ENCODE measurements around the gene TMTC2.

Gene TMTC2

DNA sequence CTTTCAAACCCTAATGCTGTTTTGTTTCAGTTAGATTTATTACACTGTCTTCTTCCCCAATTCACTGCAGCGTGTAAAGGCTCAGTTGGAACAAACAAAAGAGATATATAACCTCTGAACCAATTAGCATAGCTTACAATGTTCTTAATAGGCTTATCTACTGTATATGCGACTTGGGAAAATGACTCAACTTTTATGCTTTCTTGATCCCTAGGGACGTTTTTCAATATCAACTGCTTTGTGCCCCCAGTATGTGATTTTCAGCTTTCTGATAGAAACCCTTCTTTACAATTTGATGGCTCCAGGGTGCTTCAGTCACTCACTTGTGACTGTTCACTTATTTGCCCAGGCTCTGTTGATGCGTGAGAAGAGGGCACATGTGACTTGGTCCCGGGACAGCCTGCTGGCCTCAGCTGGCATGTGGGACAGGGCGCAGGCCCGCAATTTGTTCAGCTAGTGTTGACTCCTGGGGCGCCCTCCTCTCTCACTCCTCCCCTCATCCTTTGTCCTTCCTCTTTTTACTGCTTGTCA is 107.1 kb downstream of the TMTC2 start:
- Histone ChIP-seq H3K27me3 (ENCODE audit: insufficient read depth, low read length) (no peaks in the 10 kb centered on the region), H3K4me2 (ENCODE audit: low read length) (no peak overlapping the region), H3K79me1 (ENCODE audit: low read length) (no peaks in the 10 kb centered on the region), H3K36me3 (ENCODE audit: control insufficient read depth in 1 of 2, insufficient read depth in 2 of 2, low read length in 2 of 2) (peaks cover 2 to 4% of the 10 kb centered on the region in 2 experiments), H4K12ac (ENCODE audit: low read depth, low read length) (no peak overlapping the region), H3K79me2 (ENCODE audit: control insufficient read depth, insufficient read depth, low read length, poor library complexity) (no peaks in the 10 kb centered on the region), H3K18ac (ENCODE audit: low read length) (no peak overlapping the region), H3K27ac (ENCODE audit: low read depth, low read length) (no peak overlapping the region), H3K9me3 (ENCODE audit: insufficient read depth, low read depth, low read length) (no peaks in the 10 kb centered on the region), H2BK12ac (ENCODE audit: low read length) (no peak overlapping the region), H3K9ac (ENCODE audit: low read length) (no peak overlapping the region), H2AFZ (ENCODE audit: insufficient read depth, low read length, poor library complexity) (no peak overlapping the region), H3K14ac (ENCODE audit: low read length) (no peak overlapping the region), H2BK120ac (ENCODE audit: insufficient read depth, low read length, poor library complexity) (no peak overlapping the region), H2AK5ac (ENCODE audit: low read length) (no peak overlapping the region), H4K8ac (ENCODE audit: low read depth, low read length) (no peak overlapping the region), H4K91ac (ENCODE audit: low read depth, low read length) (no peak overlapping the region), H3K23ac (ENCODE audit: low read length) (no peak overlapping the region), H3K4me3 (ENCODE audit: low read depth, low read length) (no peak overlapping the region), H3K4me1 (ENCODE audit: control insufficient read depth in 1 of 2, insufficient read depth in 2 of 2, low read length in 2 of 2) (no peaks in the 10 kb centered on the region), H3K4ac (ENCODE audit: low read depth, low read length) (no peak overlapping the region), H2BK5ac (ENCODE audit: low read depth, low read length, poor library complexity) (no peak overlapping the region)
- no CpG with 5 or more reads among the region's 8 CpGs for WGBS (ENCODE audit: extremely low coverage, insufficient coverage, insufficient read length)
- no peak for DNase-seq

DNA sequence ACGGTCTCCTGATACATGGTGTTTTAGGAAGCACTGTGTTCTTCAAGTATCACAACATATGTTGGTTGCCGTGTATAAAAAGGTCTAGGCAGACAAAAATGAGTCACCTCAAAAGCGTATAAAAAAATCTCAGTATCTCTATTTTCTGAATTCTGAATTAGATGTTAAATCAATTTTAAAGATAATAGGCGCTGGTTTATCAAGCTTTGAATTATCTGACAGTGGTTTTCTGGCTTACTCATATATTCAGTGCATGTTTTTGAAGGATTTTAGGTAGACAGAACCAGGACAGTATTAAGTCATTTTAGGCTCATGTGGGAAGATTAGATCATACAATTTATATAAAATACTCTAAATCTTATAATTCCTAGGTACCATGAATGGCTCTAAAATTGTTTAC is 110.8 kb downstream of the TMTC2 start:
- Histone ChIP-seq H3K9me3 (ENCODE audit: insufficient read depth, low read depth, low read length) (no peaks in the 10 kb centered on the region), H3K14ac (ENCODE audit: low read length) (no peak overlapping the region), H3K79me2 (ENCODE audit: control insufficient read depth, insufficient read depth, low read length, poor library complexity) (peaks cover 2% of the 10 kb centered on the region), H3K27ac (ENCODE audit: low read depth, low read length) (no peak overlapping the region), H4K12ac (ENCODE audit: low read depth, low read length) (no peak overlapping the region), H3K23ac (ENCODE audit: low read length) (no peak overlapping the region), H2BK120ac (ENCODE audit: insufficient read depth, low read length, poor library complexity) (no peak overlapping the region), H2AFZ (ENCODE audit: insufficient read depth, low read length, poor library complexity) (no peak overlapping the region), H2BK5ac (ENCODE audit: low read depth, low read length, poor library complexity) (no peak overlapping the region), H3K9ac (ENCODE audit: low read length) (no peak overlapping the region), H2BK12ac (ENCODE audit: low read length) (no peak overlapping the region), H2AK5ac (ENCODE audit: low read length) (no peak overlapping the region), H3K4ac (ENCODE audit: low read depth, low read length) (no peak overlapping the region), H4K8ac (ENCODE audit: low read depth, low read length) (no peak overlapping the region), H3K4me1 (ENCODE audit: control insufficient read depth in 1 of 2, insufficient read depth in 2 of 2, low read length in 2 of 2) (peaks cover 0 to 6% of the 10 kb centered on the region in 2 experiments), H3K4me2 (ENCODE audit: low read length) (no peak overlapping the region), H3K79me1 (ENCODE audit: low read length) (no peaks in the 10 kb centered on the region), H4K91ac (ENCODE audit: low read depth, low read length) (no peak overlapping the region), H3K27me3 (ENCODE audit: insufficient read depth, low read length) (no peaks in the 10 kb centered on the region), H3K36me3 (ENCODE audit: control insufficient read depth in 1 of 2, insufficient read depth in 2 of 2, low read length in 2 of 2) (peaks cover 11 to 12% of the 10 kb centered on the region in 2 experiments), H3K18ac (ENCODE audit: low read length) (no peak overlapping the region), H3K4me3 (ENCODE audit: low read depth, low read length) (no peak overlapping the region)
- no peak for DNase-seq
- WGBS (ENCODE audit: extremely low coverage, insufficient coverage, insufficient read length): no CpG with 5 or more reads among the region's 4 CpGs

DNA sequence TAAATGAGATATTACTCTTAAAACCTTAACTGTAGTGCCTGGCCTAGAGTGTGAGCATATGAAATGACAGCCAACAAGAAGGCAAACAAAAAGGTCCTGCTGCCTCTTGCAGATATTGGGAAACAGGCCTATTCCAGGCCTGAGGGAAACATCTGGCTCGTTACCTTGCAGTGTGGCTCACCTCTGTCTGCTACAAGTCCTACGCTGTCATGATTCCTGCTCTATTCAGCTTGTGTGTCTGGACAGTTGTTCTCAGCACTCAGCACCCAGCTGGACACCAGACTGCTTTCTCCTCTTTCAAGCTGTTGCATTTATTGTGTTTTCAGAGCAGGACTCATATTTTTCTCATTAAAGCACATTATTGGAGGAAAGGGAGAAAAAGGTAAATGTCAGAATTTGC is 113.5 kb downstream of the TMTC2 start:
- no peak overlapping the region for H3K14ac ChIP-seq (ENCODE audit: low read length)
- no peak overlapping the region for H3K27ac ChIP-seq (ENCODE audit: low read depth, low read length)
- no peak overlapping the region for H3K18ac ChIP-seq (ENCODE audit: low read length)
- peaks cover 2% of the 10 kb centered on the region for H3K79me2 ChIP-seq (ENCODE audit: control insufficient read depth, insufficient read depth, low read length, poor library complexity)
- DNase-seq: peak in 1 of 2 donors; percentile 8
- H2AFZ ChIP-seq (ENCODE audit: insufficient read depth, low read length, poor library complexity): no peak overlapping the region
- H3K4me2 ChIP-seq (ENCODE audit: low read length): no peak overlapping the region
- H4K12ac ChIP-seq (ENCODE audit: low read depth, low read length): no peak overlapping the region
- no peaks in the 10 kb centered on the region for H3K9me3 ChIP-seq (ENCODE audit: insufficient read depth, low read depth, low read length)
- no peak overlapping the region for H2BK120ac ChIP-seq (ENCODE audit: insufficient read depth, low read length, poor library complexity)
- H3K4me1 ChIP-seq (ENCODE audit: control insufficient read depth in 1 of 2, insufficient read depth in 2 of 2, low read length in 2 of 2): peaks cover 0 to 6% of the 10 kb centered on the region in 2 experiments
- no peak overlapping the region for H2AK5ac ChIP-seq (ENCODE audit: low read length)
- H2BK12ac ChIP-seq (ENCODE audit: low read length): no peak overlapping the region
- no peak overlapping the region for H4K8ac ChIP-seq (ENCODE audit: low read depth, low read length)
- H4K91ac ChIP-seq (ENCODE audit: low read depth, low read length): no peak overlapping the region
- H3K9ac ChIP-seq (ENCODE audit: low read length): no peak overlapping the region
- no peaks in the 10 kb centered on the region for H3K27me3 ChIP-seq (ENCODE audit: insufficient read depth, low read length)
- WGBS (ENCODE audit: extremely low coverage, insufficient coverage, insufficient read length): no CpG with 5 or more reads among the region's 2 CpGs
- H3K79me1 ChIP-seq (ENCODE audit: low read length): peaks cover 2% of the 10 kb centered on the region
- H3K4me3 ChIP-seq (ENCODE audit: low read depth, low read length): no peak overlapping the region
- H2BK5ac ChIP-seq (ENCODE audit: low read depth, low read length, poor library complexity): no peak overlapping the region
- H3K23ac ChIP-seq (ENCODE audit: low read length): no peak overlapping the region
- peaks cover 11 to 12% of the 10 kb centered on the region in 2 experiments for H3K36me3 ChIP-seq (ENCODE audit: control insufficient read depth in 1 of 2, insufficient read depth in 2 of 2, low read length in 2 of 2)
- H3K4ac ChIP-seq (ENCODE audit: low read depth, low read length): no peak overlapping the region

DNA sequence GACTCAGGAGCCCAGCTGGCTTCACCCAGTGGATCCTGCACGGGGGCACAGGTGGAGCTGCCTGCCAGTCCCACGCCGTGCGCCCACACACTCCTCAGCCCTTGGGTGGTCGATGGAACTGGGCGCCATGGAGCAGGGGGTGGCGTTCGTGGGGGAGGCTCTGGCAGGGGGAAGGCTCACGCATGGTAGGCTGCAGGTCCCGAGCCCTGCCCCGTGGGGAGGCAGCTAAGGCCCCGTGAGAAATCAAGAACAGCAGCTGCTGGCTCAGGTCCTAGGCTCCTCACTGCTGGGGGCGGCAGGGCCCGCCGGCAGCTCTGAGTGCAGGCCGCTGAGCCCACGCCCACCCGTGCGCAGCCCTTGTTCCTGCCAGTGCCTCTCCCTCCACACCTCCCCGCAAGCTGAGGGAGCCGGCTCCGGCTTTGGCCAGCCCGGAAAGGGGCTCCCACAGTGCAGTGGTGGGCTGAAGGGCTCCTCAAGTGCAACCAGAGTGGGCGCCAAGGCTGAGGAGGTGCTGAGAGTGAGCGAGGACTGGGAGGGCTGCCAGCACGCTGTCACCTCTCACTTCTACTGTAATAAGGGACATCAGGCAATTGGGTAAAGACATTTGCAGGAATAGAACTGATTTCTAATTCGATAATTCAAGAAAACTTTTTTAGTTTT is 115.4 kb downstream of the TMTC2 start:
- Histone ChIP-seq H3K4me1 (ENCODE audit: control insufficient read depth in 1 of 2, insufficient read depth in 2 of 2, low read length in 2 of 2) (peaks cover 0 to 6% of the 10 kb centered on the region in 2 experiments), H3K18ac (ENCODE audit: low read length) (no peak overlapping the region), H4K8ac (ENCODE audit: low read depth, low read length) (no peak overlapping the region), H3K79me2 (ENCODE audit: control insufficient read depth, insufficient read depth, low read length, poor library complexity) (peaks cover 2% of the 10 kb centered on the region), H2AFZ (ENCODE audit: insufficient read depth, low read length, poor library complexity) (no peak overlapping the region), H4K91ac (ENCODE audit: low read depth, low read length) (no peak overlapping the region), H3K27me3 (ENCODE audit: insufficient read depth, low read length) (no peaks in the 10 kb centered on the region), H2BK12ac (ENCODE audit: low read length) (no peak overlapping the region), H3K4ac (ENCODE audit: low read depth, low read length) (no peak overlapping the region), H2AK5ac (ENCODE audit: low read length) (no peak overlapping the region), H3K4me2 (ENCODE audit: low read length) (no peak overlapping the region), H3K27ac (ENCODE audit: low read depth, low read length) (no peak overlapping the region), H2BK120ac (ENCODE audit: insufficient read depth, low read length, poor library complexity) (no peak overlapping the region), H3K9ac (ENCODE audit: low read length) (no peak overlapping the region), H3K36me3 (ENCODE audit: control insufficient read depth in 1 of 2, insufficient read depth in 2 of 2, low read length in 2 of 2) (peaks cover 11 to 12% of the 10 kb centered on the region in 2 experiments), H3K23ac (ENCODE audit: low read length) (no peak overlapping the region), H3K14ac (ENCODE audit: low read length) (no peak overlapping the region), H3K9me3 (ENCODE audit: insufficient read depth, low read depth, low read length) (no peaks in the 10 kb centered on the region), H4K12ac (ENCODE audit: low read depth, low read length) (peak overlapping the region; percentile 16), H3K79me1 (ENCODE audit: low read length) (peaks cover 2% of the 10 kb centered on the region), H3K4me3 (ENCODE audit: low read depth, low read length) (no peak overlapping the region), H2BK5ac (ENCODE audit: low read depth, low read length, poor library complexity) (no peak overlapping the region)
- no CpG with 5 or more reads among the region's 27 CpGs for WGBS (ENCODE audit: extremely low coverage, insufficient coverage, insufficient read length)
- DNase-seq: no peak
